Activated naive CD4-positive, alpha-beta T cell treated with anti-CD3 and anti-CD28 coated beads for 36 hours (primary cell): ENCODE results near the gene TMEM44. TPM values are rescaled to one million over a fixed set of nuclear protein-coding genes. Genes with fewer than 3 reads are reported as not detected.

ENCODE experiments used
- CTCF ChIA-PET: fragments of 350-600 bp; sonication (Branson Sonifier 250); formaldehyde crosslinking; loops from one replicate; lab custom pipeline; 2021; ENCODE audit warnings: antibody characterized with exemption; lab: Charles Lee
- DNase-seq: peaks from one replicate; pipeline ENCODE4 v3.0.0-alpha.2; 2020
- H3K27ac Mint-ChIP-seq: one replicate; pipeline ENCODE4 v1.8.0; 2021; ENCODE audit warnings: mild to moderate bottlenecking, mixed read lengths
- H3K27me3 Mint-ChIP-seq: one replicate; pipeline ENCODE4 v1.8.0; 2021; ENCODE audit warnings: low read depth, mixed read lengths
- H3K36me3 Mint-ChIP-seq: one replicate; pipeline ENCODE4 v1.8.0; 2021; ENCODE audit warnings: low read depth, mixed read lengths
- H3K4me1 Mint-ChIP-seq: one replicate; pipeline ENCODE4 v1.8.0; 2021; ENCODE audit warnings: low read depth, mixed read lengths
- H3K4me3 Mint-ChIP-seq: one replicate; pipeline ENCODE4 v1.8.0; 2021; ENCODE audit warnings: mild to moderate bottlenecking, moderate library complexity, mixed read lengths
- H3K9me3 Mint-ChIP-seq: one replicate; pipeline ENCODE4 v1.8.0; 2021; ENCODE audit warnings: mixed read lengths
- intact Hi-C: fragments of 100-400 bp; cut with micrococcal nuclease; formaldehyde crosslinking; loops from one replicate; pipeline ENCODE4 v1.15.1; 2023
- total RNA-seq, 2 experiments: library from RNA; stranded (reverse); gene quantifications; one replicate each; pipeline ENCODE4 v1.2.3, GENCODE V29; 2021

TMEM44 gene
- total RNA-seq, 2 experiments from 2014 or later: 0.93 to 1.7 TPM

DNA sequence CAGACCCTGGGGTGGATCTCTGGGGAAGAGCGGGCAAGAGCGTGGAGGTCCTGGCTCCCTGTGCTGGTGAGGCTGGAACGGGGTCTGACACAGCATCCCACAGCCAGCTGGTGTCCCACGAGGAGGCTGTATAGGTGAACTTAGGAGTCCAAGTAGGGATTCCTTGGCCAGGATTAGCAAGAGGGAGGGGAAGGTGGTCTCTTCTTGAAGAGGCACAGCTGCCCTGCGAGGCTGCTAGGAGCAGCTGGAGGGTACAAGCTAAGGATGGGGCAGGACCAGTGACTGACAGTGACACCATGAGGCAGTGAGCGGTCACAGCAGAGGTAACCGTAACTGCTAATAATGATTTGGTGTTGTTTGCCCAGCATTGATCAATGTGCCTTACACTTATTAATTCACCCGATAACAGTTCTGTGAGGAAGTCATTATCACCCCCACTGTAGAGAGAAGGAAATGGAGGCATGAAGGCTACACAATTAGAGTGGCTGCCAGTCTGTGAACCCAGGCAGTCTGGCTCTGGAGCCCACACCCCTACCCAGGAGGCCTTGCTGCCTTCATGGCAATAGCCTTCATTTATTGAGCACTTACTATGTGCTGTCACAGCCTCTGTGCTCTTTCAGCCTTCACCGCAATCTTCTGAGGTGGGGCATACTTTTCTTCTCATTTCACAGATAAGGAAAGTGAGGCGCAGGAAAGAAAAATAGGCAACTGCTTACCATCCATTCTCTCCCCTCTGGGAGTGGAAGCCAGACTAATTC lies 59.4 kb downstream of the TMEM44 start:
- intact Hi-C loops: loop anchor here (1.0 kb wide), 3 partner anchors 87 to 241 kb away; partner anchors contain the start of gene ATP13A3
- H3K4me1 Mint-ChIP-seq: peaks cover 18% of the 10 kb centered on the region
- CTCF ChIA-PET: interaction anchor here (0.6 to 3.9 kb wide), 18 partner anchors 9 to 339 kb away, joined by 3 to 29 read pairs (median 4); no protein-coding TSS in a partner anchor
- peaks cover 19% of the 10 kb centered on the region for H3K27me3 Mint-ChIP-seq
- no peak overlapping the region for H3K27ac Mint-ChIP-seq
- H3K36me3 Mint-ChIP-seq: no peaks in the 10 kb centered on the region
- H3K9me3 Mint-ChIP-seq: no peaks in the 10 kb centered on the region
- H3K4me3 Mint-ChIP-seq: no peak overlapping the region
- peak; percentile 68 for DNase-seq

DNA sequence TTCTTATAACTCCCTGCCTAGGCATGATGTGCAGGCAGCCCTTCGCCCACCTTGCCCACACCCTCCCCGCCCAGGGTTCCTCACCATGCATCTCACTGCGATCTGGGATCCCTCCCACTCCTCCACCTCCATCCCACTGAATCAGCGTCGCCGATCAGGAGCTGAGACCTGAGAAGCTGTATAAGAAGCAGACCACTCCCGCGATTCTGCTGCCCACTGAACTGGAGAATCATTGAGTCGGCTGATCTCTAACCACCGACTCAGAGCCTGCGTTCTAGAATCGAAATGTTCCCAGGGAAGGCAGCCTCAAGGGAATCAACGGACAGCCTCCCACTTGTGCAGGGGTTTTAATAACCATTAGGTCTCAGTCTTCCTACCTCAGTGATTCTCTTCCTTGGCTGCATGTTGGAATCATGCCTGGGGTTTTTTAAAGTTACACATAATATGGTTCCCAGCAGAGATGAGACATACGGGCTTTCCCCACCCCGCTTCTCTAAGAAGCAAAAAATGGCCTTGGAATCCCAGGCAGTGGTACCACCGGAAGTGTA lies 60.2 kb downstream of the TMEM44 start:
- H3K27ac Mint-ChIP-seq: no peak overlapping the region
- no peak overlapping the region for H3K4me3 Mint-ChIP-seq
- CTCF ChIA-PET: interaction anchor here (0.6 to 3.9 kb wide), 14 partner anchors 11 to 339 kb away, joined by 3 to 29 read pairs (median 4); no protein-coding TSS in a partner anchor
- H3K9me3 Mint-ChIP-seq: no peaks in the 10 kb centered on the region
- intact Hi-C loops: loop anchor here (1.0 kb wide), 3 partner anchors 86 to 240 kb away; partner anchors contain the start of gene ATP13A3
- H3K36me3 Mint-ChIP-seq: no peaks in the 10 kb centered on the region
- peak; percentile 42 for DNase-seq
- peaks cover 19% of the 10 kb centered on the region for H3K27me3 Mint-ChIP-seq
- peaks cover 14% of the 10 kb centered on the region for H3K4me1 Mint-ChIP-seq

DNA sequence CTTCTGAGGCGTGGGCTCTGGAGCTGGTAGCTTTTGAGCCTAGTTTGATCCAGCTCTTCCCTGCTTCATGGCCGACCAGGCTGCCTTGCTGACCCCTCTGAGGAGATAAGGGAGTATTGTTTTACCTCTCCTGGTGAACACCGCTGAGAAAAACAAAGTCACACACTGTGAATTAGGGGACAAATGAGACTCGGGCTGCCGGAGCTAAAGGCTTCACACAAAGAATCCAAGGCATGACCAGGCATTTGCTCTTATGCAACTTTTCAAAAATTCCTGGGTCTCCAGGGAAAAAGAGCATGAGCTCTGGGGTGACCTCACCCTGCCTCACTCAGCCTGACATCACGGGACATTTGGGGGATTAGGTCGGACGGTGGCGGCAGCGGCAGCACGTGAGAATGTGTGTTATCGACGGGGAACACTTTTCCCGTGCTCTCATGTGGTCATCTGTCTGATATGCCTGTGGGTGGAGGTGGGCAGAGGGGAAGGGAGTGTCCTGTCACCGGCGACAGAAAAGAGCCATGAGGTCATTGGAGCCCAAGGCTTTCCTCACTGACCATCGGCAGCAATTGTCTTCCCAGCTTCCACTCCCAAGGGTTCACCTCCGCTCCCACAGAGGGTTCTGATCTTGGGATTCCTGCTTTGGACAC lies 61.0 kb downstream of the TMEM44 start:
- intact Hi-C loops: no loop called here
- Mint-ChIP-seq H3K9me3 (no peaks in the 10 kb centered on the region), H3K4me3 (no peak overlapping the region), H3K27me3 (peaks cover 19% of the 10 kb centered on the region), H3K36me3 (no peaks in the 10 kb centered on the region), H3K27ac (no peak overlapping the region), H3K4me1 (peaks cover 11% of the 10 kb centered on the region)
- CTCF ChIA-PET: interaction anchor here (1.2 to 3.9 kb wide), 2 partner anchors 98 to 101 kb away, joined by 3 to 29 read pairs; no protein-coding TSS in a partner anchor
- DNase-seq: no peak

DNA sequence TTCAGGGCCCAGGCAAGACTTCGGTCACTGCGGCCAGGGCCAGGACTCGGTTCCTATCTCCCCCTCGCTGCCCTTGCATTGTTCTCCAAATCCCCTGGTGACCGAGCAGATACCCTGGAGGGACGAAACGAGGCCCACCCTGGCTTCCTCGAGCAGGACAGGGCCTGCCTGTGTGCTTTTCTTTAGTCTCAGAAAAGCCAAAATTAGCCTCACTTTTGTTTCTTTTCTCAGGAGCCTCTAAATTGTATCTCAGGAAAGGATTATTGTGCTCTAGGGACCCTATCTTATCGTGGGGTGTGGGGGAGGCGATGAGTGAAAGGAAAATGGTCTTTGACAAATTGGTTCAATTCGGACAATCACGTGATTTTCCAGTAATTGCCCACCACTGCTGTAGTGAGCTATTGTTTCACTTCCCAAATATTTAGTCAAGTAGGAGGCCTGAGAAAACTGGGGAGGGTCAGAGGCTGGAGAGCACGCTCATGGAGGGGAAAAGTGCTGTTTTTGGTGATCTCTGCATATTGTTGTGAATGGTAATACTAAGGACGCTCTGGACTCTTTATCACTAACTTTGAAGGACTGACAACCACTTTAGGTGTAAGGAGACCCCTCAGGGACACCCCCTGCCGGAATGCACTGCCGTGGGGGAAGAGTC lies 61.6 kb downstream of the TMEM44 start:
- intact Hi-C loops: no loop called here
- DNase-seq: no peak
- Mint-ChIP-seq H3K36me3 (no peaks in the 10 kb centered on the region), H3K4me3 (no peak overlapping the region), H3K27ac (no peak overlapping the region), H3K27me3 (peaks cover 22% of the 10 kb centered on the region), H3K4me1 (peaks cover 11% of the 10 kb centered on the region), H3K9me3 (no peaks in the 10 kb centered on the region)
- CTCF ChIA-PET: interaction anchor here (1.2 to 3.9 kb wide), 2 partner anchors 98 to 100 kb away, joined by 3 to 29 read pairs; no protein-coding TSS in a partner anchor

DNA sequence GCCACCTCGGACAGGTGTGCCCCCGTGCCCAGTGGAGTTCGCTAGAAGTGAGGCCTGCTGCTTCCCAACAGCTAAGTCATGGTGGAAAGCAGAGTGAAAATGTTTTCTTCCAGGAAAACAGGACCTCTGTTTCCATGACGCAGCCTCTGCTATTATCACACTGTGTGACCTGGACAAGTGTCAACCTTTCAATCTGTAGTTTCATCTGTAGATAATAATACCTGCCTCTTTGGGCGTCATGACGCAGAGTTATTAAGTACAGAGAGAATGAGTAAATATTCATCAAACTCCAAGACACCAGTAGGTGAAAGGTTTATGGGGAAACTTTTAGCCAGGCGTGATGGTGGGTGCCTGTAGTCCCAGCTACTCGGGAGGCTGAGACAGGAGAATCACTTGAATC lies 62.3 kb downstream of the TMEM44 start:
- H3K36me3 Mint-ChIP-seq: no peaks in the 10 kb centered on the region
- no peak for DNase-seq
- peaks cover 11% of the 10 kb centered on the region for H3K4me1 Mint-ChIP-seq
- no peak overlapping the region for H3K27ac Mint-ChIP-seq
- H3K4me3 Mint-ChIP-seq: no peak overlapping the region
- CTCF ChIA-PET: interaction anchor here (3.9 kb wide), 1 partner anchor 99 kb away, joined by 29 read pairs; no protein-coding TSS in a partner anchor
- intact Hi-C loops: no loop called here
- no peaks in the 10 kb centered on the region for H3K9me3 Mint-ChIP-seq
- H3K27me3 Mint-ChIP-seq: peaks cover 22% of the 10 kb centered on the region

DNA sequence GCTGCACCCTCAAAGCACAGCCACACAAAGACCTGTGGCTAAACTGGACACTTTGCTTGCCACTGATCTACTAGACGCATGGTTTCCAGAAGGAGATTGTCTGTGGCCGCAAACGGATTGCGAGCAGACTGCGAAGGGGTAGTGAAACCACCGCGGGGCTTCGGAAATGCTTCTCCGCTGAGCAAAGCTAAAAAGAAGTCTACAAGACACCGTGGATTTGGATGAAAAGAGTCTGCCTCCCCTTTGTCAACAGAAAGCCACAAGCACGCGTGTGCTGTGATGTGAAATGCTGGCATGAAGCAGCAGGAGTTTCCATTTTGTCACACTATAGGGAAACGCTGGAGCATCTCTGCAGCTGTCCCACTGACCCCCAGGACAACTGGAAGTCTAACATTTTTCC lies 63.0 kb downstream of the TMEM44 start:
- H3K36me3 Mint-ChIP-seq: no peaks in the 10 kb centered on the region
- peaks cover 22% of the 10 kb centered on the region for H3K27me3 Mint-ChIP-seq
- intact Hi-C loops: no loop called here

DNA sequence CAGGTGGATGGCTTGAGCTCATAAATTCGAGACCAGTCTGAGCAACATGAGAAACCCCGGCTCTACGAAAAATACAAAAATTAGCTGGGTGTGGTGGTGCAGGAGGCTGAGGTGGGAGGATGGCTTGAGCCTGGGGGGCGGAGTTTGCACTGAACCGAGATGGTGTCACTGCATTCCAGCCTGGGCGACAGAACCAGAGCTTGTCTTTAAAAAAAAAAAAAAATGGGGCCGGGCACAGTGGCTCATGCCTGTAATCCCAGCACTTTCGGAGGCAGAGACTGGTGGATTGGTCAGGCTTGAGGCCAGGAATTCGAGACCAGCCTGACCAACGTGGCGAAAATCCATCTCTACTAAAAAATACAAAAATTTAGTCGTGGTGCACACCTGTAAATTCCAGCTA lies 64.0 kb downstream of the TMEM44 start:
- CTCF ChIA-PET: interaction anchor here (0.6 kb wide), 1 partner anchor 98 kb away, joined by 6 read pairs; no protein-coding TSS in a partner anchor
- Mint-ChIP-seq H3K9me3 (no peaks in the 10 kb centered on the region), H3K4me3 (no peak overlapping the region), H3K4me1 (peaks cover 11% of the 10 kb centered on the region), H3K27ac (no peak overlapping the region), H3K27me3 (peaks cover 27% of the 10 kb centered on the region), H3K36me3 (no peaks in the 10 kb centered on the region)
- no peak for DNase-seq
- intact Hi-C loops: no loop called here

More for the DNA sequence above, 63.0 kb downstream of the TMEM44 start:
- no peak overlapping the region for H3K27ac Mint-ChIP-seq
- no peaks in the 10 kb centered on the region for H3K9me3 Mint-ChIP-seq
- DNase-seq: no peak
- CTCF ChIA-PET: interaction anchor here (0.5 to 3.9 kb wide), 2 partner anchors 98 to 1583 kb away, joined by 5 to 29 read pairs; no protein-coding TSS in a partner anchor
- H3K4me1 Mint-ChIP-seq: peaks cover 11% of the 10 kb centered on the region
- H3K4me3 Mint-ChIP-seq: no peak overlapping the region

DNA sequence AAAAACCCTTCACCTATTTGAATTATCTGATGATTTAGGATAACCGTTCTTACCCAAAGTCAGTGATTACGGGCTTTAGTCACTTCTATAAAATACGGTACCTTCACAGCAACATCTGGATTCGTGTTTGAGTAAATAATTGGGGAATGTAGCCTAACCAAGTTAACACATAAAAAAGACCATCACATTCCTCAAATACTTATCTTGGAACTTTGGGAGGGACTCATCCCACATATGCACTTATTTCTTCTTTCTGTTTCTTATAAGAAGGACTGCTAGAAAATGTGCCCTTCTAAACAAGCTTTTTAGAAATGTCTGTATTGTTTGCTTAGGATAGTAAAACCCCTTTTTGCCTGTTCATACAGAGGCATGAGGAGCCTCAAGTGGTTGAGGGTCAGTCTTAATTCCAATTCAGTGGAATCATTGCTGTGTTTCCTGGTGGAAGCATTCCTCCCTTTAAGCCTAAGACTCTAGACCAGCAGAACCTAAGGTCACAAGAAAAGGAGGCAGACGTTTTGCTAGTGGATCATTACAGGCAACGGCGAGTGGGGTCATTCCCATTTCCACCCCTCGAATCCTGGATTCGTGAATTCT lies 67.5 kb downstream of the TMEM44 start:
- Mint-ChIP-seq H3K27ac (no peak overlapping the region), H3K4me1 (peaks cover 8% of the 10 kb centered on the region), H3K27me3 (peaks cover 7% of the 10 kb centered on the region), H3K4me3 (no peak overlapping the region), H3K36me3 (no peaks in the 10 kb centered on the region), H3K9me3 (no peaks in the 10 kb centered on the region)
- intact Hi-C loops: no loop called here
- DNase-seq: no peak
- CTCF ChIA-PET: no interaction called here

DNA sequence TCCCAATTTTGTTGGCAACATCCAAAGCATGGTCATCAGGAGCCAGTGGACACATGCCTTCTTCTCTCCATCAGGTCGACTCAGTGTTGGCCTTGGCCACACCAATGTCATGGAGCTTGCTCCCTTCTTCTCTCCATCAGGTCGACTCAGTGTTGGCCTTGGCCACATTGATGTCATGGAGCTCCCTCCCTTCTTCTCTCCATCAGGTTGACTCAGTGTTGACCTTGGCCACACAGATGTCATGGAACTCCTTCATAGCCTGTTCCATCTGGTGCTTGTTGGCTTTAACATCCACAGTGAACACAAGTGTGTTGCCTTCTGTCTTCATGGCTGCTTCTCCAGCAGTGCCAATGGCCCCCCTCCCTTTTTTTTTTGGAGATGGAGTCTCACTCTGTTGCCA lies 70.2 kb downstream of the TMEM44 start:
- peaks cover 8% of the 10 kb centered on the region for H3K4me1 Mint-ChIP-seq
- H3K27ac Mint-ChIP-seq: no peak overlapping the region
- no peak overlapping the region for H3K4me3 Mint-ChIP-seq
- H3K36me3 Mint-ChIP-seq: no peaks in the 10 kb centered on the region
- intact Hi-C loops: no loop called here
- H3K9me3 Mint-ChIP-seq: no peaks in the 10 kb centered on the region
- CTCF ChIA-PET: interaction anchor here (0.8 to 1.0 kb wide), 2 partner anchors 11 to 91 kb away, joined by 3 to 7 read pairs; no protein-coding TSS in a partner anchor
- H3K27me3 Mint-ChIP-seq: peaks cover 7% of the 10 kb centered on the region
- no peak for DNase-seq

DNA sequence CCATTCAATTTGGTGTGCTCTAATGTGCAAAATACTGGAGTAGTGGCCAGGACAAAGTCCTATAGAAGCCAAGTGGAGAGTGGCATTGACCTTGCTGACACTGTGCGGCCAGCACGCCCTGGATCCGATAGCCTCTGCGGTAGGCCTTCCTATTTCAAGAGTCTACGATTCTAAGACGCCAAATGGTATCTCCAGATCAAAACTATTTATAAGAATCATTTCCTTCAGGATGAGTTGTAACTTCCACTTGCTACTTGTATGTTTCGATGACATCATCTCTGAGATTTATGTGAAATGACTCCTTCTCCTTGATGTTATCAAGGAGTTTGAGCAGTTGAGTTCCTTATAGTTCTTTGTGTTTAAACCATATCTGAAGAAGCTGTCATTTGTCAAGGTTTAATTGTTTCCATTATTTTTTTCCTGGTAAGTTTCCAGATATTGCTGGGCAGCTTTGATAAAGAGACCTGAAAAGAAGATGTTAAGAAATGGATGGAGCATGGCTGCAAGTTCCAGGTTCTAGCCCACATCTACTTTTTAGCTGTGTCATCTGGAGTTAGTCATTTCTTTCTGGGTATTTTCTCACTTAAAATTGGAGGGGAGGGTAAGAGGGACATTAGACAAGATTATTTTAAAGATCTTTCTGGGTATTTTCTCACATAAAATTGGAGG lies 71.8 kb downstream of the TMEM44 start:
- no peaks in the 10 kb centered on the region for H3K36me3 Mint-ChIP-seq
- DNase-seq: no peak
- peaks cover 13% of the 10 kb centered on the region for H3K4me1 Mint-ChIP-seq
- CTCF ChIA-PET: interaction anchor here (0.7 kb wide), 1 partner anchor 9 kb away, joined by 3 read pairs; no protein-coding TSS in a partner anchor
- intact Hi-C loops: loop anchor here (2.0 kb wide), 1 partner anchor 41 kb away; no protein-coding TSS in a partner anchor
- H3K9me3 Mint-ChIP-seq: no peaks in the 10 kb centered on the region
- H3K27ac Mint-ChIP-seq: no peak overlapping the region
- H3K27me3 Mint-ChIP-seq: peaks cover 5% of the 10 kb centered on the region
- H3K4me3 Mint-ChIP-seq: no peak overlapping the region

DNA sequence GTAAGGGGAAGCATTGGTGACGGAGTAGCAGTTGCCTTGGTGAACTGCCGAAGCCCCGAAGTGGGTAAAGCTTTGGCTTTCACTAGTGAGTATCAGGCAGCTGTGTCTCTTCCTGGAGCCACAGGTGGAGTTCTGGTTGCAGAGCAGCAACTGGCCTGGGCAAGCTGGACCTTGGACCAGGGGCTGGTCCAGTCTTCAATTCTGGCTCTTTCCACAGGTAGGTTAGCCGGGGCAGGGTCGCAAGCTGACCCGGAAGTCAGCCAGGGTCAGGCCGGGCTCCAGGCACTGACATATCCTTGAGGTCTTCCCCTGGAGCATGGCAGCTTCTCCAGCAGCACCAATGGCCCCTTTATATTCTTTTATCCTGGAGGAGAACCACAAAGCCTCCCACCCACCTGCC lies 73.2 kb downstream of the TMEM44 start:
- Mint-ChIP-seq H3K4me1 (peaks cover 15% of the 10 kb centered on the region), H3K4me3 (no peak overlapping the region), H3K9me3 (no peaks in the 10 kb centered on the region), H3K36me3 (no peaks in the 10 kb centered on the region), H3K27ac (no peak overlapping the region), H3K27me3 (peaks cover 5% of the 10 kb centered on the region)
- no peak for DNase-seq
- intact Hi-C loops: loop anchor here (2.0 kb wide), 1 partner anchor 39 kb away; no protein-coding TSS in a partner anchor
- CTCF ChIA-PET: interaction anchor here (0.5 kb wide), 1 partner anchor 36 kb away, joined by 3 read pairs; no protein-coding TSS in a partner anchor
